Endothelial cell of hepatic sinusoid (primary cell): Measurements from ENCODE around the gene SLC44A2.

ENCODE experiments used
- in situ Hi-C: cut with HindIII; loops from 2 replicates; pipeline ENCODE4 v1.10.0; 2017; ENCODE audit warnings: low sequenced_read_pairs

Gene SLC44A2

GRCh38 chr19:10612499-10613119 lies 12.7 kb upstream of the SLC44A2 start:
- in situ Hi-C loops: loop anchor here (5.0 kb wide), 2 partner anchors 85 to 100 kb away; no protein-coding TSS in a partner anchor

GRCh38 chr19:10615429-10616023 lies 9.8 kb upstream of the SLC44A2 start:
- in situ Hi-C loops: no loop called here

- in situ Hi-C loops: no loop called here
Measured at GRCh38 chr19:10617409-10618121, 7.8 kb upstream of the SLC44A2 start.

GRCh38 chr19:10618846-10619245 lies 6.5 kb upstream of the SLC44A2 start:
- in situ Hi-C loops: no loop called here

- in situ Hi-C loops: no loop called here
Measured at GRCh38 chr19:10620786-10621185, 4.6 kb upstream of the SLC44A2 start.

GRCh38 chr19:10621966-10622365 lies 3.4 kb upstream of the SLC44A2 start:
- in situ Hi-C loops: no loop called here

GRCh38 chr19:10624585-10624984 lies 768 bp upstream of the SLC44A2 start:
- in situ Hi-C loops: no loop called here

- in situ Hi-C loops: no loop called here
Measured at GRCh38 chr19:10625762-10626138, 397 bp downstream of the SLC44A2 start.

GRCh38 chr19:10631874-10632273 lies 6.5 kb downstream of the SLC44A2 start:
- in situ Hi-C loops: no loop called here

GRCh38 chr19:10634430-10634829 lies 9.1 kb downstream of the SLC44A2 start:
- in situ Hi-C loops: no loop called here

GRCh38 chr19:10634963-10635362 lies 9.6 kb downstream of the SLC44A2 start:
- in situ Hi-C loops: no loop called here

GRCh38 chr19:10636304-10636972 lies 11.1 kb downstream of the SLC44A2 start:
- in situ Hi-C loops: no loop called here

- in situ Hi-C loops: no loop called here
Measured at GRCh38 chr19:10637894-10638293, 12.5 kb downstream of the SLC44A2 start.

GRCh38 chr19:10639836-10640235 lies 14.5 kb downstream of the SLC44A2 start:
- in situ Hi-C loops: no loop called here

GRCh38 chr19:10640361-10640760 lies 15.0 kb downstream of the SLC44A2 start:
- in situ Hi-C loops: no loop called here

GRCh38 chr19:10641248-10641647 lies 15.9 kb downstream of the SLC44A2 start:
- in situ Hi-C loops: no loop called here

- in situ Hi-C loops: no loop called here
Measured at GRCh38 chr19:10642473-10643171, 17.3 kb downstream of the SLC44A2 start.

GRCh38 chr19:10643172-10643967 lies 18.0 kb downstream of the SLC44A2 start:
- in situ Hi-C loops: no loop called here

GRCh38 chr19:10643968-10644259 lies 18.6 kb downstream of the SLC44A2 start:
- in situ Hi-C loops: no loop called here

- in situ Hi-C loops: loop anchor here (5.0 kb wide), 2 partner anchors 67 to 132 kb away; no protein-coding TSS in a partner anchor
Measured at GRCh38 chr19:10644260-10645007, 19.1 kb downstream of the SLC44A2 start.
